MV-4-11 (cell line): Measurements from ENCODE around the gene ZFP57.

Experiments
- DNase-seq: peaks from one replicate; lab custom pipeline; 2025; lab: John Stamatoyannopoulos, UW

The ZFP57 gene

DNA sequence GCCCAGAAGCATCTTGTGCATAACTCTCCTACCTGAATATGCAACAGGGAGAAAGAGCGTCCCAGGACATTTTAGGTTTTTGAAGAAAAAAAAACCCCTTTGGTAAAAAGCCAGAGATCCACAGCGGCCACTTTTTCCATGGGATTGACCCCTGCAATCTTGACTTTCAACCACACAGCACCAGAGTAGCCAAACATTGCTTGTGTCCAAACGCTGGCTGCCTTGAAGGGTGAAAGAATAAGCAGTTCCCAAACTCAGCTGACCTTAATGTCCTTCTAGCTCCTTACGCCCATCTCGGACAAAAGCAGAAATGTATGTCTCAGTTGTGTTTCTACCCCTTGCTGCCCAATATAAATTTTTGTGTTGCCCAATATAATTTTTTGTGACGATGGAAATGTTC lies 25.3 kb downstream of the ZFP57 start:
- no peak for DNase-seq

DNA sequence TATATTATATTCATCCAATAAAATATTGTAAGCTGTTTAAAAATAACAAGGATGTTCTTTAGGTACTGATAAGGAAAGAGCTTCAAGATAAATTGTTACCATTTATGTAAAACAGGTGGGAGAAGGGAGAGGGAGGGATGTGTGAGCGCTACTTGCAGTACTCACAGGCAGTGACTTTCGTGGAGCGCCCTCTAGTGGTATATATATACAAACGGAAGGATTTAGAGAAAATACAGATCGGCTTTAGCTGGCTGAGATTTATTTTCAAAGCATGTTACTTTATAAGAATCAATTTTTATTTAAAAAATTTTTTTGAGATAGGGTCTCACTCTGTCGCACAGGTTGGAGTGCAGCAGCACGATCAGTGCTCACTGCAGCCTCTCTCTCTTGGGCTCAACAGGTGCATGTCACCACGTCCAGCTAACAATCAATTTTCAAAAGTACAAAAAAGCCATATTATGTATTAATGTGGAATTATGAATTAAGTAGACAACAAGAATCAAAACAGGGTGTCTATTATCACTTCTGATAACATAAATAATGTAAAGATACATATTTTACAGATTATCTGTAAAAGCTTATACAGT lies 27.4 kb downstream of the ZFP57 start:
- peak; percentile 42 for DNase-seq

DNA sequence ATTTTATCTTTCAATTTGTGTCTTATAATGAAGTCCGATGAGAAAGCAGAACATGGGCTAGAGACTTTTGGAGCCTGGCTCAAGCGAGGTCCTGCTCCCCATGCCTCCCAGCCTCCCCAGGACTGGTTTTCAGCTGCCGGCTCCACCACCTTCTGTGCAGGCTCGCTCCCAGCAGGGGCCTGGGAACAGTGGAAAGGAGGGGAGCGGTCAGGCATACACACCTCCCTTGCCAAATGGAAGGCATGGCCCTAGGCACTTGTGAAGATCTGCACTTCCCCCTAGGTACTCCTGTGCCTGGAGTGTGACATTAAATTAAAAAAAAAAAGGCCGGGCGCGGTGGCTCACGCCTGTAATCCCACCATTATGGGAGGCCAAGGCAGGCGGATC lies 28.8 kb downstream of the ZFP57 start:
- no peak for DNase-seq

DNA sequence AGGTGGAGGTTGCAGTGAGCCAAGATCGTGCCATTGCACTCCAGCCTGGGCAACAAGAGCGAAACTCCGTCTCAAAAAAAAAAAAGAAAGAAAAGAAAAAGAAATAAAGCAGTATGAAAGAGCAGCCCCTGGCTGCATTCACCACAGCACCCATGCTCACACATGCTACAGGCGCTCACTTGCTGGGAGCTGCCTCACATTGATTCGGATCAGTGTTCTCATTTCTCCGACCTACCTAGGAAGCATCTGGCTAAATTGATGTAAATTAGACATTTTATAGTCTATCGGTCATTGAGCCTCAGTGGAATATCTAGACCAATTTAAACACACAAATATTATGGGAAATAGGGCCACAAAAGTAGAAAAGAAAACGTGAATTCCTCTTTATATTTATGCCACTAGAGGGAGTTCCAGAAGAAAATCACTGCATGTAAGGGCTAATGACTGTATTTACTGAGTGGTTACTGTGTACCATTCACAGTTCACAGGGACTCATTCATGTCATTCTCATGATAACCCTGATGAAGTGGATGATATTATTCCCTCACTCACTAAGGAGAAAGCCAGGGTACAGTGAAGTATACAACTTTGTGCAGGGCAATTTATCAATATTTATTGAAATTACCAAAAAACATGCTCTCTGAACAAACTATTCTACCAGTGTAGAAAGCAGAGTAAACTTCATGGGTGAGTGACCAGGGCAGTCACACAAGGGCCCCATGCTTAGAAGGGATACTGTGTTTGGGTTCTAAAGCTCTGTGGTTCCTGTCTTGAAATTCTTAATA lies 29.3 kb downstream of the ZFP57 start:
- DNase-seq: peak; percentile 8

DNA sequence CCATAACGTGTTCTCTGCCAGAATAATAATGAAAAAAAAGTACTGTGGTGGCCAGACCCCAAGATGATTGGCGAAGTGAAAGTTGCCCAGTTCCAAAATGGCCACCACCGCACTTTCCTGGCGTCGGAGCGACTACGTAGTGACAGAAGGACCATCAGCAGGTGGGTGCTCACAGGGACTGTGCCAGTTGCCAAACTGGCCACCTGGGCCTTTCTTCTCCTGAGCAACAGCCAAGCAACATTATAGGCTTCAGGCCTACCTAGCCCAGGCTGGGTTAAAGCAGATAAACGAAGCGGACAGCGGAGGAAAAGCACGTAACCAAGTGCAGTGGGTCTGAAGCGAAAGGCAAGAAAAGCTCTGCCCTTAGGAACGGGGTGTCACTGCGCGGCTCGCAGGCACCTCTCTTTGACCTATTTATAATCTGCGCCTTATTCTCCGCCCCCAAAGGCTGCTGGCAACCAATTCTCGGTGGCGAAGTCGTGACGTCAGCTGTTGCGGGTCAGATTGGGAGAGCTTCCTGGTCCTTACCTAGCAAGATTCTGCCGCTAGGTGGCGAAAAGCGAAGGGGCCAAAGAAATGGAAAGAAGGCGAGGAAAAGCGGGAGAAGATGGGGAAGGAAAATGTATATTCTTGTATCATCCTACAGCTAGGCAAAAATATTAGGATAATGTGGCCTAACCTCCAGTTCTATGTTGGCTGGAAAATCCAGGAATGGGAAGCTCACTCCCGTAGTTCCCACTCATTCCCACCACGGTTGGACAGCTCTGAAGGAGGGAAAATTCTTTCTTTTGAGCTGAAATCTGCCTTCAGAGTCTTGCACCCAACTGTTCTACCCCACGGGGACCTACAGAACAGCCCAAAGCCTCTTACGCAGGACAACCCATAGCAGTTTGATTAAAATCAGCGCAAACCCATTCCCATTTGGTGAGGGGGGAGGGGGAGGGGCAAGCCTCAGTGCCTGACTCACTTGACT lies 31.0 kb downstream of the ZFP57 start:
- DNase-seq: peak; percentile 91

DNA sequence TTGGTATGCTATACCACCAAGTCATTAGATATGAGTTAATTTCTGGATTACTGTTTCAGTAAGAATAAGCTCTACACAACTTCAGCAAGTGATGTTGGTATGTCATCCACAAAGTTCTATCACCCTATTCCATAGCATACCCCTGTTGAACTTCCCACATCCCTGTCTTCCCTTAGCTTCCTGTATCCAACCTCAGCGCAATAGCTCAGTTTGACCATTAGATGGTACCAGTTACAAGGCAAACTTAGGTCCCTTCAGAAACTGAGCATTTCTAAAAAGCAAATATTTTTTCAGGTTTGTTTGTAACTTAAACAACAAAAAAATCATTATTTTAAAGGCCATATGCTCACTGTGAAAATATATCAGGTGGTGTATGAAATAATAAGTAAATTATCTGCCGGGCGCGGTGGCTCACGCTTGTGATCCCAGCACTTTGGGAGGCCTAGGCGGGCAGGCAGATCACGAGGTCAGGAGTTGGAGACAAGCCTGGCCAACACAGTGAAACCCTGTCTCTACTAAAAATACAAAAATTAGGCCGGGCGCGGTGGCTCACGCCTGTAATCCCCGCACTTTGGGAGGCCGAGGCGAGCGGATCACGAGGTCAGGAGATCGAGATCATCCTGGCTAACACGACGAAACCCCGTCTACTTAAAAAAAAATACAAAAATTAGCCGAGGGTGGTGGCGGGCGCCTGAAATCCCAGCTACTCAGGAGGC lies 32.9 kb downstream of the ZFP57 start:
- peak; percentile 13 for DNase-seq

DNA sequence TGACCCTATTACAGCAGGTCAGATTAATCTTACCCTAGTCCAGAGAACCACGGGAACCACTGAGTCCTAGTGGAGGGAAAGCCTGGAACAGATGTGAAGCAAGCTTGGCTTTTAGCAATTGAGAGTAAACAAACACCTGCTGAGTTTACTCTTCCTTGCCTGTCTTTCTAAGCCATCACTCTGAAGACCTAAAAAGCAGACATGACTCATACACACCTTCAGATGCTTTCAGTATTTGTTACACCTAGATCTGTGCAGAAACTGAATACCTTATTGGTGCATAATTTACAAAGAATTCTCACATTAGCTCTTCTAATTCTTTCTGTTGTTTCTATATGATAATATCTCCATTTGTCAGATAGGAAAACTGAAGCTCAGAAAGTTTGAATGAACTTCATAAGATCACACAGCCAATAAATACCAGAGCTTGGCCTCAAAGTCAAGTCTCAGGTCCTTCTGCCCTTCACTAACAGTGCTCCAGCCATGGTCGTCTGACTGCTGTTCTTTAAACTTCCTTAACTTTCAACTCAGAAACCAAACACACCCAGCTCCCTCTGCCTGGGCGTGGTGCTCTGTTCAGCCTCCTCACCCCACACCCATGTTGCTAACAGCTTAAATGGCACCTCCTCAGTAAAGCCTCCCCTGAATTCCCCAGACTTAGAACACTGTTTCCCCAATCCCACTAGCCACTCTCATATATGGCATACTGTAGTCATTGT lies 39.4 kb downstream of the ZFP57 start:
- DNase-seq: no peak

DNA sequence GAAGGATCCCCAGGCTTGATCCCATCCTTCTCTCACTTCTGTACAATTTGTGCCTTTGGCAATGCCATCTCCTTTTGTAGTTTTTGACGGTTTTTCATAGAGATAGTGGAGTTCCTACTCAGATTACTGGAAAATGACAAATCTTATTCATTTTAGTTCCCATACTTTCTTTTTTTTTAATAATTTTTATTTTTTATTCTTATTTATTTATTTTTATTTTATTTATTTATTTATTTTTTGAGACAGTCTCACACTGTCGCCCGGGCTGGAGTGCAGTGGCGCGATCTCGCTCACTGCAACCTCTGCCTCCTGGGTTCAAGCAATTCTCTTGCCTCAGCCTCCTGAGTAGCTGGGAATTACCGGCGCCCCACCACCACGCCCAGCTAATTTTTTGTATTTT lies 43.7 kb downstream of the ZFP57 start:
- no peak for DNase-seq

DNA sequence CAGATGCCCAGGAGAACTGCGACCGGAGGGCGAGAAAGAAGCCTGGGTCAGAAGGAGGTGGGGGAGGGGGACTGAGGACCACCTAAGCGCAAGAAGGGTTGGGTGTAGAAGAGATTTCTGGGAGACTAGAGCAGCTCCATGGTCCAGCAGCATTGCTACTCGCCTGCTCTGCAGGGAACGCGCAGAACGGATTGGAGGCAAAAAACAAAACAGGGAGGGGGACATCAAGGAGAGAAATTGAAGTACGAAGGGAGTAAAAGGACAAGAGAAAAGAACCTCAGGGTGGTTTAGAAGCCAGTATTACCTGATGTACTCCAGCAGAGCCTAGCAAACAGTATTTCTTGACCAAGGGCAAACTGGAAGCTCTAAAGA lies 47.4 kb downstream of the ZFP57 start:
- no peak for DNase-seq

DNA sequence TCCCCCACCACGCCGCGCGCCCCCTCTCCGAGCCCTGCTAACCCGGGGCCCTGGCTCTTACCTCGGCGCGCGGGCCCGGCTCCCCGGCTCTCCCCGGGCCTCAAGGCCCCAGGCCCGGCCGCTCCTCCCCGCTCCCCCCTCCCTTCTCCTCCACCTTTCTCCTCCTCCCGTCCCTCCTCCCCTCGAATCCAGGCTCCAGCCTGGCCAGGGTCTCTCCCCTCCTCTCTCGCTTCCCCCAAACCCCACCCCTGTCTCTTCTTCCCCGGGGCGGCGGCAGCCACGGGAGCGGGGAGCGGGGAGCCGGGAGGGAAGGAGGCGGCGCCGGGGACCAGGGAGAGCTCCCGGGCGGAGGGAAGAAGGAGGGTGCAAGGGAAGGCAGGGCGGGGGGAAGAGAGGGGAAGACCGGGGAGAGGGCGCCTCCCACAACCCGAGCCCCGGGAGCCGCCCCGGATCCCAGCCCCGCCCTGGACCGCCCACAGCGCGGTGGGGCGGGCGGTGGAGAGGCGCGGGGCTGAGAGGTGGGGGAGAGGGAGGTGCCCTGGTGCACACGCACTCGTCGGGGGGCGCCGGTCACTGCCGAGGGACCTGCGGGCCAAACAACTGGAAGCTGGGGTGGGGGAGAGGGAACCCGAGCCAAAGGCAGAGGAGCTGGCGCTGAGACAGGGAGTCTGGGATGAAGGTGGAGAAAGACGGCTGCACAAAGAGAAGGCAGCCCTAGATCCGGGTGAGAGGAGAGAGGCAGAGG lies 48.0 kb downstream of the ZFP57 start, which contains the start of gene GABBR1:
Gene GABBR1 (minus strand): TSS at position 395 of the 745 bp plus-strand sequence. CDS start 798 bp downstream, outside the sequence.
- no peak for DNase-seq

DNA sequence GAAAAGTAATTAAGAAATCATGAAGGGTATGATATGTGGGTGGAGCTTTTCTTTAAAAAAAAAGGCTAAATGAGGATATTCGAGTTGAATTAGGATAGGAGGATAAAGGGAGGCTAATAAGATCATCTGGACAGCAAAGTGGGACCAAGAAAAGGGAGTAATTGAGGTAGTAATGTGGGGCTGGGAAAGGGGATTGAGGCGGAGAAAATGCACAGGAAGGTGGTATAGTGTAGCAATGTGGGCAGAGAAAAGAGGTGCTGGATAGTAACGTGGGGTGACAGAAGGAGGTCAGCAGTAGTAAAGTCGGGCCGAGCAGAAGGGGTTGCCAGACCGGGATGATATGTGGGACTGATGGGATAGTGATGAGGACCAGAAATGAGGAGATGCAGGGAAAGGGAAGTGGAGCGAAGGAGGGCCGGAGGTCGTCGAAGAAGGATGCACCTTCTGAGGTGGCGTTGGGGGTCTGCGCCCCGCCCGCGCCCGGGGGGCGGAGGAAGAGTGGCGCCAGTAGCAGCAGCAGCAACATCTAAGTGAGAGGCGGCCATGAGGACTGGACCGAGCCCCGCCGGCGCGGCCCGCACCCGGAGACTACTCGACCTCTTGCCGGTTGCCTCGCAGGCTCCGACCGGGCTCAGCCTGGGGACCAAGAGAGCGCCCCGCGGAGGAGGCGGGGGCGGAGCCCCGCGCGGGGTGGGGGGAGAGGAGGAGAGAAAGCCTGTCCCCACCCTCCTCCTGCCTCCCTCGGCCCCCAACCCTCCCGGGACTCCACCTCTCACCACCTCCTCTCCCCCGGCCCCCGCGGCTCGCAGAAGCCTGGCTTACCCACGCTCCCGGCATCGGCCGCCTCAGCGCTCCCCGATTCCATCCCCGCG lies 48.9 kb downstream of the ZFP57 start:
- DNase-seq: no peak

DNA sequence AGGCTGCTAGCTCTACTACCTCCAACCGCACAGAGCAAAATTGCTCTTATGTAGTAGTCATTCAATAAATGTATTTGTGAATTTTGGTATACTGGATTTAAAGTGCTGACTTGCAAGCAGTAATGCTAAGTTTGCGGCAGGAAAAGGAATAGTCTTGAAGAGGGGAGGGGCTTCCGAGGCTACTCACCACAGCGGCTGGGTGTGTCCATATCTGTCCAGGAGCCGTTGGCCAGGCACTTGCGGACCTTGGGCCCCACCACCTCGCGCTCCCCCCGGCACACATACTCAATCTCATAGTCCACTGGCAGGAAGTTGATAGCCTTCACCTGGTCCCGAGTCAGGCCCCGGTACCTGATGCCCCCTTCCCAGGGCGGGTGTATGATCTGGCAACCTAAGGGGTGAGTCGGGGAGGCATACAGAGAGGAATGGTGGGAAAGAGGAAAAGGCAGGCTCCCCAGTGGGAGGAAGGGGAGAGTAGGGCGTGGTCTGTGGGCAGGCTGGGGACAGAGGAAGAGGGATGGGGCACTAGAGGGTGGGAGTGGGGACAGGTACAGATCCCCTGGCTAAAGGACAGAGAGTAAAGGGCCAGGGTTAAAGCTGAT lies 49.6 kb downstream of the ZFP57 start:
- no peak for DNase-seq

DNA sequence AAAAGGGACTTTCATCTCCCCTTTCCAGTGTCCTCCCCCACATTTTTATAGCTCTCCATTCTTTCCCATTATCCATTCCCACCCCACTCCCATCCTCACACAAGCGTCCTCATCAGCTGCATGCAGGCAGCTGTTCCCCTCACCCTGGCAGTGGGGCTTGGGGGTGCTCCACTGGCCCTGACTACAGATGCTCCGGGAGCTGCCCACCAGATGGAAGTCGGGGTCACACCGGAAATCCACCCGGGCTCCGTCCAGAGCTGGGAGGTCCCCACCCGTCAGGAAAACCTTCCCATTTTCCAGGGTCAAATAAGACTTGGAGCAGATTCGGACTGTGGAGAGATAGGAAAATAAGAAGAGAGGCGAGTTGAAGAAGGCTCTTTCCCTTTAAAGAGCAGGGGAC lies 50.6 kb downstream of the ZFP57 start:
- DNase-seq: no peak

DNA sequence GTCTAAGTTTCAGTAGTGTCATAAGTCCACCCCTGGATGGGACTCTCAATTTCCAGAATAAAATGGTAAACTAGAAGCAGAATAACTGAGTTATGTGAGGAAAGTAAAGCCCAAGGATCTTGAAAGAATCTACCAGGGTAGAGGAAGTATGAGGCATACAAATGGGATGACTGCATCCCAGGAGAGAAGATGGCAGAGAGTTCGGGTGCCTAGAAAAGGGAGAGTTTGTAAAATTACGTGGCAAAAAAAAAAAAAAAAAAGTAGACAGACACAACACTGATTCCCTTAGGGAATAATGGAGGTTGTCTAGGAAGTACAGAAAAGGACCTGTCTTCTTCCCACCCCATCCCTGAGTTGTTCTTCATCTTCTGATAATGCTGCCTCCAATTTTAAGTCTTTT lies 51.4 kb downstream of the ZFP57 start:
- DNase-seq: no peak

DNA sequence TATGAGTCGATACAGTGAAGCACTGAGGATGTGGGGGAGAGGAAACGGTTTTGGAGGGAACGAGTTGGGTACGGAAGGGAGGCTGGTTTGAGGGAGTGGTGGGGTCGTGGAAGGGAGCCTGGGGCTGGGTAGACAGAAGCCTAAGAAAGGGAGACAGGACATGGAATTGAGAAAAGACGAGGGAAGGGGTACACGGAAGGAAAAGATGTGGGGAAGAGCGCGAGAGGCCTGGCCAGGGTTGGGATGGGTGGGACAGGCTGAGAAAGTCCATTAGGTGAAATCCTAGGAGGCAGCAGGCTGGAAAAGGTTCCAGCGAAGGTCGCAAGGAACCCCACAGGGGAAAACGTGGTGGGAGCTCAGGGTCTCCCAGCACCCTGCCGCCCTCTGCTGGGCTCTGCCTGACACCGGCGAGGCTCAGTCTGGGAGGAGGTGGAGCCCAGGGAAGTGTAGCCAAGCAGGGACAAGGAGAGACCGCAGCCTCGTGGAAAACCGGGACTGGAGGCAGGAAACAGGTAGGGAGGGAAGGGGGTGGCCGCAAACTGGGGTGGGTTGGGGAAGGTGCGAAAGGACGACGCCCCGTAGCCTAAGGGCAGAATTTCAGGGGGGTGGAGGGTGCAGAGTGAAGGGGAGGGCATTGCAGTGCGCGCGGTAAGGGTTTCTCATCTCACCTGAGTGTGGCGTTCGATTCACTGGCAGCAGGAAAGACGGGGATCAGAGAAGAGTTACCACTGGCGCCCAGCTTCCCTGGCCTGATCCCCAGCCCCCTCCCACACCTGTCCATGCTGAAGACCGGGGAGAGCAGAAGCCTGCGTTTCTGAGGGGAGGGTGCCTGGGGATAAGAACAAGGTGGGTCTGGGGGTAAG lies 52.3 kb downstream of the ZFP57 start:
- no peak for DNase-seq

DNA sequence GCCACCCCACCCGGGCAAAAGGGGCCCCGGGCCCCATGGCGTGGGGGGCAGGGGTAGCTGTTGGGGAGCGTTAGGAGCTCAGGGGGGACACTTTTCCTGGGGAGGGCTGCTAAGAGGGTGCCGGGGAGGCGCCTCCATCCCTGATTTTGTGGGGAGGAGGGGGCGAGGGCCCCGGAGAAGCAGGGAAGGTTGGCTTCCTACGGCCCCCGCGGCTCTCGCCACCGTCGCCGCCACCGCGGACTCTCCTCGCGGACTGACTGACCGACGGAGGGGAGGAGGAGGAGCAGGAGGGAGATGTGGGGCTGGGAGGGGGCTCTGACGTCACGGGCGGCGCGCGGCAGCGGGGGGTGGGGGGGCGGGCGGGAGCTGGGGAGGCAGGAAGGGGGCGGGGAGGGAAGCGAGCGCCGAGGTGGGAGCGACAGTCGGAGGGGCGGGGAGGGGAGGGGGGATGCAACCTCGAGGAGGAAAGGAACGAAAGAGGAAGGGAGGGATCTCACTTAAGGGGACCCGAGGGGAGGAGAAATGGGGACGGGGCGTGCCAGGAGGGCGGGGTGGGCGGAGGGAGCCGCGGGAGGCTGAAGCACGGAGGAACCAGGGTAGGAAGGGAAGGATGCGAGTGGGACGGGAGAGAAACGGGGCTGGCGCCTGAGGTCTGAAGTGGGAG lies 53.1 kb downstream of the ZFP57 start:
- no peak for DNase-seq

DNA sequence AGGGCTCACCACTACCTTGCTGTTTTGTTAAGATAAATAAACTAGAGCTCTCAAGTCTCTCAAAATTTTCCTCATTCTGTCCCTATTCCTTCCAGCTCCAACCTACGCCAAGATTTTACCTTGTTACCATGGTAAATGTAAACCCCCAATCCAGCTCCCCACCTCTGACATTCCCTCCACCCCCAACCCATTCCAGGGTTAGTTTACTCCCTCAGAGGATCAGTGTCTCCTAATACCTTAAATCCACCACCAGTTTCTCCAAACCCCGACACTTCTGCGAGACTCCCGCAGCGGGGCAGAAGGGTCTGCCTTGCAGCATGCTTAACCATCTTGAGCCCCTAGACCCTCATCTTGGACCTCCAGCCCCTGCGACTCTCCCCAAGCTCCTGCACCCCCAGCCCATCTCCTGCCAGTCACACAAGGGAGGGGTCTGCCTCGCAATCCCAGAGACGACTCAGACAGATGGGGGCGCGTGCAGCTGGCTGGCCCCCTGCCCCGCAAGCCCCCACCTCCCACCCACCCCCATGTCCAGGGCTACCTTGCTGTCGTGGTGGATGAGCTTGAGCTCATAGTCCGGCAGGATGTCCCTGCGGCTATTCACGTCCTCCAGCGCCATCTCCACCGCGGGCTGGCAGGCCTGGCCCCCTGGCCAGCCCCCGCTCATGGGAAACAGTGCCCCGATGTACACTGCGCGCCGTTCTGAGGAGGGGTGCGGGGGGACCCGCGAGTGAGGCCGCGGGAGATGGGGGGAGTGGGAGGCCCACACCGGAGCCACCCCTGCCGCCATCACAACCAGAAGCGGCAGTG lies 53.8 kb downstream of the ZFP57 start:
- no peak for DNase-seq
